ENCODE data around the gene PRUNE2.

DNA sequence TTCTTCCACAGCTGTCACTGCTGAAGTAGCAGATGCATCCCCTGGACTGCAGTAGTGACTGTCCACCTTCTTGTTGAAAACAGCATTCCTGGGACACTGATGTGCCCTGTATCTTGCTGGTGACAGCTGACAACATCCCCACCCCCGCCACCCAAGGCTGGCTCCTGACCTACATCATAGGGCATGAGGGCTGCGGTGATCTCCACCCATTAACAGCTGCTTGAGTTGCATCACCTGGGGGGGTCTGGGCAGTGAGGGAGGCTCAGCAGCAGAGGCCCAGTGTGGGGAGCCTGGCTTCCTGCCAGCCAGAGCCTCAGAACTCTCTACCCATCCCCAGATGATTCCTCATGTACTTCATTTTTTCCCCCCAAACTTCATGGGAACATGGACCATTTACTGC is 4.1 kb downstream of the PRUNE2 start:
- TF ChIP-seq, protein P1, sequence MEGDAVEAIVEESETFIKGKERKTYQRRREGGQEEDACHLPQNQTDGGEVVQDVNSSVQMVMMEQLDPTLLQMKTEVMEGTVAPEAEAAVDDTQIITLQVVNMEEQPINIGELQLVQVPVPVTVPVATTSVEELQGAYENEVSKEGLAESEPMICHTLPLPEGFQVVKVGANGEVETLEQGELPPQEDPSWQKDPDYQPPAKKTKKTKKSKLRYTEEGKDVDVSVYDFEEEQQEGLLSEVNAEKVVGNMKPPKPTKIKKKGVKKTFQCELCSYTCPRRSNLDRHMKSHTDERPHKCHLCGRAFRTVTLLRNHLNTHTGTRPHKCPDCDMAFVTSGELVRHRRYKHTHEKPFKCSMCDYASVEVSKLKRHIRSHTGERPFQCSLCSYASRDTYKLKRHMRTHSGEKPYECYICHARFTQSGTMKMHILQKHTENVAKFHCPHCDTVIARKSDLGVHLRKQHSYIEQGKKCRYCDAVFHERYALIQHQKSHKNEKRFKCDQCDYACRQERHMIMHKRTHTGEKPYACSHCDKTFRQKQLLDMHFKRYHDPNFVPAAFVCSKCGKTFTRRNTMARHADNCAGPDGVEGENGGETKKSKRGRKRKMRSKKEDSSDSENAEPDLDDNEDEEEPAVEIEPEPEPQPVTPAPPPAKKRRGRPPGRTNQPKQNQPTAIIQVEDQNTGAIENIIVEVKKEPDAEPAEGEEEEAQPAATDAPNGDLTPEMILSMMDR (IDR thresholded peaks at IDR 0.05), result no peak
- no peak for TF ChIP-seq POLR2A (IDR thresholded peaks at IDR 0.05)
